HG03159 (cell line): ENCODE results near the gene FREM1.

Experiments used
- ATAC-seq: cut with Tn5 transposase; IDR thresholded peaks from one replicate; pipeline ENCODE4 v1.9.1; 2021; ENCODE audit warnings: mild to moderate bottlenecking, moderate library complexity; ENCODE audit not compliant: unreplicated experiment

The FREM1 gene

DNA sequence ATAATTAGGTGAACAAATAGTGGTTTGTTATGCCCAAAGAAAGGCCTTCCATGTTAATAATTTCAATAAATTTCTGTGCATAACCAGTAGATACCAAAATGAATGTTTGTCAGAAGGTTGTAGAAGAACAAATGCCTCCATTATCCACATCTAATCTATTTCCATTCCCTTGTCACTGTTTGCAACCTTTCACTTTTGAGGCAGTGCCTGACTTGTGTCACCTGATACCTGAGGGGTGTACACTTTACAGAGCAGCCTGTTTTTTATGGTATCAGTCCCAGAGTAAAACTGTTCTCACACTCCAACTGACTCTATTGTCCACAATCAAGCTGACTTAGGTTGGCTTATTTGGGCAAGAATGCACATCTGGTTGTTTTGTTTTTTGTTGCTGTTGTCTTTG is 40.1 kb downstream of the FREM1 start:
- ATAC-seq, result no peak

- ATAC-seq, result no peak
Observed at GRCh38 chr9:14869671-14870070, 40.6 kb downstream of the FREM1 start.

GRCh38 chr9:14868772-14869583 is 41.2 kb downstream of the FREM1 start:
- ATAC-seq, result no peak

DNA sequence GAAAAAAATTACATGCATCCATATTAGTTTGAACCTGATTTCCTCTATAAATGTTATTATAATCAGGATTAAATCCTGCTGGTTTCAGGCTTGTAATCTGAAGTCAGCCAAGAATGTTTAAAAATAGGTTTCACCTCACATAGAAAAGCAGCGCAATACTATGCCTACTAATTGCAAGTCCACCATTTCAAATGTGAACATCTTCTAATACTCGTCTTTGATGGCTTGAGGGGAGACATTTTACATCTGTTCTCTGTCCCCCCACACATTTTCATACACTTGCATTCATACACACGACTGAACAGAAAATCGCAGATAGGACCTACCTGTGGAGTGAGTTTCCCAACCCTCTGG is 41.8 kb downstream of the FREM1 start:
- ATAC-seq, result no peak

- ATAC-seq, result no peak
Observed at GRCh38 chr9:14866200-14866749, 44.0 kb downstream of the FREM1 start.

- no peak for ATAC-seq
Observed at GRCh38 chr9:14864309-14864708, 45.9 kb downstream of the FREM1 start.

DNA sequence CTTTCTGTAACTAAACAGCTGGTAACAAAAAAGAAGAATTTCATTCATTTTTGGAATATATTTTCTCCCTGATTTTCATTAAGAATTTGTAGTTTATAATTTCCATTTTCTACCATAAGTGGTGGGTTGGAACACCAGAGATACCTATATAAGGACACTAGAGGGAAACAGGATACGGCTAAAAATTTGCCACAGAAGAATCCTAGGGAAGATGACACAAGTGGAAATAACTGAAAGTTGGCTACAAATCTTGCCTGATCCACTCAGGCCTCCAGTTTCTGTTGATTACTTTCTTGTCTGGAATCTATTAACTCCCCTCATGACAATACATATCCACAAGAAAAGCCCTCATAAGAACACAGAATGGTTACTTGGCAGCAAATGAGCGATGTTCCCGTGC is 46.8 kb downstream of the FREM1 start:
- ATAC-seq, result no peak

DNA sequence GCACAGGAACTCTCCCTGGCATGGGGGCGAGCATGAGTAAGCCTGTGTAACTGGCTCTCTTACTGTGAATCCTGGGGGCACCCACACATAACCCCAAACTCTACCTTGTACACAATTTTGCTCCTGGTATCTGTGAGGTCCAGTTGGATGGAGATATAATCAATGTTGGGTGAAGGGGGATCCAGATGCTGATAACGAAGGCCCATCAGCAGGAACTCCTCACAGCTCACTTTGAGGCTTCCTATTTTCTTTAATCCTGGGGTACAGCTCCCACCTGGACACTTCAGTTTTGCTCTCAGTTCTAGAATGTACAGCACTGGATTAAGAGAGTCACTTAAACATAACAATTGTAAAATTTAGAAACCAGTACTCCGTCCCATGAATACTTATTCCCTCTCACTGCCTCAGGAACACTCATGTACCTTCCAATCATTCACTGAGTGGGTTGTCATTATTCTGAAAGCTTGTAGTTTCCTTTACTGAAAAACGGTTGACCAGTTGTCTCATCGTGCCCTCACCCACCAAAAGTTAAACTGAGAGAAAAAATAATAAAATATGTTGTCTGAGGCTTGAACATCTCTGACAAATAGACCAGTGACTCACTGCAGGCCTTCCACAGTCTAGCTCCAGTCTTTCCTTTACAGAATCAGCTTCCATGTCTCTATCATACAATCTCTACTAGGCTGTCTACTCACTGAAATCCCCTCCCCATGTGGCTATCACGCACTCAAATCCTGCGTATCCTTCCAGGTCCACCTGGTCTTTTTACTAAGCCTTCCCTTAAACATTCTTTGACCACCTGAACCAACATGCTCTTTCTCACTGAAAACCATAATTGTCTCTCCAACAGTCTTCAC is 52.6 kb downstream of the FREM1 start:
- no peak for ATAC-seq

DNA sequence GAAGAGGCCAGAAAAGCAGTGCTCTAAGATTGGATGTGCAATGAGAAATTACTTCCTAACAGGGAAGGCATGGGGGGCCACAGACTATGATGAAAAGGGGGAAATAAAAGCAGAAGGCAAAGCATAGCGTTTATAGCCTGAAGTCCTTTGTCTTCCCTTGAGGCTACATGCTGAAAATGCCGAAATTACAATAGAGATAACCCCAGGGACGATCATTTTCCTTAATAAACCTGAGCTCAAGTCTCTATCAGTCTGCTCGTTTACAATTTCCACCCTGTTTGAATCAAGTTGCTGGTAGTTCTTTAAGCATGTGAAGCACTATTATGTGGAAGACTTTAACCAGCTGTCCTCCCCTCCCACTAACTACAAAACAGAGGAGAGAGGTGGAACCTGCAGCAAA is 60.4 kb downstream of the FREM1 start:
- ATAC-seq, result no peak

- ATAC-seq, result no peak
Observed at GRCh38 chr9:14849296-14849695, 60.9 kb downstream of the FREM1 start.

DNA sequence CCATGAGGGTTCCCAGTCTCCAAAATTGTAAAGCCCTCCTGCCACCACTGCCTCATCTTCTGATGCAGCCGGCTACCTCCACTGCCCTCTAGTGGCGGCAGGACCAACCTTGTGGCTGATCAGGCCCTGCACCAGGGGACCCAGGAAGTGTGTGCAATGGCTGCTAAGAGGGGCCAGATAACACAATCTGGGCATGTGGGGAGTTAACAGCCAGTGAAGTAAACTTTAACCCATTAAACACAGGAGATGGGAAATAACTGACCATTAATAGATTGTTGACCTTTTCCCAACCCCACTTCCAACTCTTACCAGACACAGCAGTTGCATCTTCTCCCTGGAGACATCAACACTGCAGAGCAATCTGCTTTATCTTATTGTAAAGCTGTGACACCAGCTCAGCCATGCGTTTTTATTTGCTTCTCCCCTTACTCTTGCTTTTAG is 63.3 kb downstream of the FREM1 start:
- peak; percentile 99 for ATAC-seq

GRCh38 chr9:14843163-14843562 is 67.1 kb downstream of the FREM1 start:
- ATAC-seq, result no peak

GRCh38 chr9:14842269-14842668 is 68.0 kb downstream of the FREM1 start:
- ATAC-seq, result no peak

- ATAC-seq, result no peak
Observed at GRCh38 chr9:14838701-14839100, 71.5 kb downstream of the FREM1 start.

- ATAC-seq, result no peak
Observed at GRCh38 chr9:14836885-14837284, 73.3 kb downstream of the FREM1 start.

GRCh38 chr9:14831661-14832060 is 78.6 kb downstream of the FREM1 start:
- ATAC-seq, result no peak

- no peak for ATAC-seq
Observed at GRCh38 chr9:14831074-14831473, 79.2 kb downstream of the FREM1 start.

GRCh38 chr9:14830057-14830456 is 80.2 kb downstream of the FREM1 start:
- ATAC-seq, result no peak

DNA sequence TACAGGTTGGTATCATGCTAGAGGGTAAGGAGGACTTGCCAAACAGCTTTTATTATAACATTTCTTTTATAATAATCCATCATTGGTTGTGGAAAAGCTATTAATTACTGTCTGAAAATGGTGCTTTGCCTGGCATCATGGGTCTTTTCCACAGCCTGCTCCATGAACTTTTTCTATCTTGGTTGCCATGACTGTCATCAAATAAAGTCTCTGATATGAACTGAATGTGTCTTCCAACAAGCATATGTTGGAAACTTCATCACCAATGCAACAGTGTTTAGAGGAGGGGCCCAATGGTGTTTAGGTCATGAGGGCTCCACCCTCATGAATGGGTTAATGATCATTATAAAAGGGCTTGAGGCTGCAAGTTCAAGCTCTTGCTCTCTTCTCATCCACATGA is 81.0 kb downstream of the FREM1 start:
- ATAC-seq, result no peak

- no peak for ATAC-seq
Observed at GRCh38 chr9:14827805-14828204, 82.4 kb downstream of the FREM1 start.

- no peak for ATAC-seq
Observed at GRCh38 chr9:14824481-14824880, 85.7 kb downstream of the FREM1 start.

DNA sequence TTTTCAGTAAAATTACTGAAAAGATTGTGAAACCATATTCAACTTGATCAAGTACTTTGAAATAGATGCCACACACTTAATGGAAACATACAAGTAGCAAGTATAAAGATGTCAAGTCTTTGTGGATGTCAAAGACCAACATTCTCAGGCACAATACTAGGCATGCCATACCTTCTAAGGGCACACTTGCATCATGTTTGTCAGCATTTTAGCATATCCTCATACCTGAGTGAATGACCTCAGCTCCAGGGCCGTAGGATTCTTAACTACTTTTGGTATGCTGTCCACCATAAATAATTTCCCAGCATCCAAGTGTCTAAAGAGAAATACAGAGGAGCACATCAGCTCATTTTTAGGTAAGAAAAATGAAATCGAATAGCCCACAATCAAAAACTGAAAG is 86.4 kb downstream of the FREM1 start:
- no peak for ATAC-seq
